Parathyroid adenoma (tissue), 2 donors: ENCODE results near the gene ACOT11.

Experiments used
- H2AFZ ChIP-seq: fragments of 300-600 bp; sonication (generic); one replicate; pipeline ENCODE4 v1.7.0; 2017; ENCODE audit warnings: antibody characterized with exemption, mild to moderate bottlenecking
- H3K27ac ChIP-seq: fragments of 300-600 bp; sonication (generic); one replicate; pipeline ENCODE4 v1.7.0; 2017
- H3K27me3 ChIP-seq: fragments of 300-600 bp; sonication (generic); one replicate; pipeline ENCODE4 v1.7.0; 2017; ENCODE audit warnings: low read length; ENCODE audit not compliant: control insufficient read depth, insufficient read depth
- H3K36me3 ChIP-seq: fragments of 300-600 bp; sonication (generic); one replicate; pipeline ENCODE4 v1.7.0; 2017; ENCODE audit warnings: low read length; ENCODE audit not compliant: control insufficient read depth, insufficient read depth
- H3K4me1 ChIP-seq: fragments of 300-600 bp; sonication (generic); one replicate; pipeline ENCODE4 v1.7.0; 2017; ENCODE audit warnings: control low read depth
- H3K4me2 ChIP-seq: fragments of 300-600 bp; sonication (generic); one replicate; pipeline ENCODE4 v1.7.0; 2017; ENCODE audit warnings: low read length
- H3K4me3 ChIP-seq: fragments of 300-600 bp; sonication (generic); one replicate; pipeline ENCODE4 v1.7.0; 2017; ENCODE audit warnings: low read depth, low read length
- H3K79me2 ChIP-seq: fragments of 300-600 bp; sonication (generic); one replicate; pipeline ENCODE4 v1.7.0; 2017; ENCODE audit warnings: control low read depth
- H3K9ac ChIP-seq: fragments of 300-600 bp; sonication (generic); one replicate; pipeline ENCODE4 v1.7.0; 2017; ENCODE audit warnings: mild to moderate bottlenecking
- H3K9me3 ChIP-seq: fragments of 300-600 bp; sonication (generic); one replicate; pipeline ENCODE4 v1.7.0; 2017; ENCODE audit warnings: low read length; ENCODE audit not compliant: control insufficient read depth
- CTCF ChIP-seq: fragments of 300-600 bp; sonication (generic); IDR thresholded peaks from one replicate; pipeline ENCODE4 v1.7.0; 2017; ENCODE audit warnings: antibody characterized with exemption, mild to moderate bottlenecking
- donor health status: primary hyperparathyroidism.

The ACOT11 gene

GRCh38 chr1:54649130-54649898, 101.3 kb downstream of the ACOT11 start:
- Histone ChIP-seq H3K27me3 (no peaks in the 10 kb centered on the region), H3K79me2 (no peaks in the 10 kb centered on the region), H3K9me3 (no peaks in the 10 kb centered on the region), H3K4me3 (no peak overlapping the region), H3K9ac (no peak overlapping the region), H3K36me3 (no peaks in the 10 kb centered on the region), H3K4me2 (no peak overlapping the region), H3K27ac (no peak overlapping the region), H2AFZ (no peak overlapping the region), H3K4me1 (no peaks in the 10 kb centered on the region)
- TF ChIP-seq CTCF: no peak

DNA sequence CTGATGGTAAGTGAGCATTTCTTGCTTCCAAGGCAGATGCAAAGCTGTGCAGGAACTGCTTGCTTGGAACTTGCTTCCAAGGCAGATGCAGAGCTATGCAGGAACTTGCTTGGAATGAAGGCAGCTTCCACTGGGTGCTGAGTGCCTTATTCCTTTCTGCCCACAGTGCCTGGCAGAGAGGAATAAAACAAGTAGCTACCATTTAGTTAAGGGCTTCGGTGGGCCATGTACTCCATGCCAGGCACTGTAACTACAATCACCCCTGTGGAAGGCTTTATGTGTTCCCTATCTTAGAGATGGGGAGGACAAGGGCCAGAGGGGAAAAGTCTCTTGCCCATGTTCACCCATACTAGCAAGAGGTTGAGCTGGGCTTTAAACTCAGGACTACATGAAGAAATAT, 101.9 kb downstream of the ACOT11 start:
- no peak overlapping the region for H3K4me3 ChIP-seq
- no peaks in the 10 kb centered on the region for H3K79me2 ChIP-seq
- H3K4me1 ChIP-seq: no peaks in the 10 kb centered on the region
- H3K27ac ChIP-seq: no peak overlapping the region
- no peaks in the 10 kb centered on the region for H3K27me3 ChIP-seq
- no peak overlapping the region for H3K4me2 ChIP-seq
- no peak for TF ChIP-seq CTCF
- H3K9me3 ChIP-seq: no peaks in the 10 kb centered on the region
- H3K9ac ChIP-seq: no peak overlapping the region
- H2AFZ ChIP-seq: no peak overlapping the region
- no peaks in the 10 kb centered on the region for H3K36me3 ChIP-seq

GRCh38 chr1:54650417-54650816, 102.4 kb downstream of the ACOT11 start:
- H3K9ac ChIP-seq: no peak overlapping the region

GRCh38 chr1:54651608-54652007, 103.6 kb downstream of the ACOT11 start:
- Histone ChIP-seq H3K4me3 (no peak overlapping the region), H3K4me1 (no peaks in the 10 kb centered on the region), H3K36me3 (no peaks in the 10 kb centered on the region), H3K27me3 (no peaks in the 10 kb centered on the region), H3K4me2 (no peak overlapping the region), H3K27ac (no peak overlapping the region), H3K9ac (no peak overlapping the region), H2AFZ (no peak overlapping the region), H3K79me2 (no peaks in the 10 kb centered on the region), H3K9me3 (no peaks in the 10 kb centered on the region)
- no peak for TF ChIP-seq CTCF

More at GRCh38 chr1:54650417-54650816, 102.4 kb downstream of the ACOT11 start:
- Histone ChIP-seq H3K79me2 (no peaks in the 10 kb centered on the region), H2AFZ (no peak overlapping the region), H3K4me2 (no peak overlapping the region), H3K4me3 (no peak overlapping the region), H3K9me3 (no peaks in the 10 kb centered on the region), H3K4me1 (no peaks in the 10 kb centered on the region), H3K27ac (no peak overlapping the region), H3K27me3 (no peaks in the 10 kb centered on the region), H3K36me3 (no peaks in the 10 kb centered on the region)
- no peak for TF ChIP-seq CTCF

GRCh38 chr1:54652168-54652567, 104.1 kb downstream of the ACOT11 start:
- Histone ChIP-seq H3K9ac (no peak overlapping the region), H2AFZ (no peak overlapping the region), H3K27ac (no peak overlapping the region), H3K4me1 (no peaks in the 10 kb centered on the region), H3K9me3 (no peaks in the 10 kb centered on the region), H3K4me2 (no peak overlapping the region), H3K27me3 (no peaks in the 10 kb centered on the region), H3K4me3 (no peak overlapping the region), H3K36me3 (no peaks in the 10 kb centered on the region), H3K79me2 (no peaks in the 10 kb centered on the region)
- no peak for TF ChIP-seq CTCF
